Activated CD4-positive, alpha-beta T cell treated with anti-CD3 and anti-CD28 coated beads, Interleukin-2, amount 50 U/mL, for 4 hours (primary cell): ENCODE data around the gene KCNK18.

Experiments
- DNase-seq, 2 experiments: peaks; one replicate each; pipeline ENCODE4 v3.0.0-alpha.2; 2020

Gene KCNK18

GRCh38 chr10:117254774-117255735 lies 57.8 kb downstream of the KCNK18 start:
- DNase-seq, result no peak

DNA sequence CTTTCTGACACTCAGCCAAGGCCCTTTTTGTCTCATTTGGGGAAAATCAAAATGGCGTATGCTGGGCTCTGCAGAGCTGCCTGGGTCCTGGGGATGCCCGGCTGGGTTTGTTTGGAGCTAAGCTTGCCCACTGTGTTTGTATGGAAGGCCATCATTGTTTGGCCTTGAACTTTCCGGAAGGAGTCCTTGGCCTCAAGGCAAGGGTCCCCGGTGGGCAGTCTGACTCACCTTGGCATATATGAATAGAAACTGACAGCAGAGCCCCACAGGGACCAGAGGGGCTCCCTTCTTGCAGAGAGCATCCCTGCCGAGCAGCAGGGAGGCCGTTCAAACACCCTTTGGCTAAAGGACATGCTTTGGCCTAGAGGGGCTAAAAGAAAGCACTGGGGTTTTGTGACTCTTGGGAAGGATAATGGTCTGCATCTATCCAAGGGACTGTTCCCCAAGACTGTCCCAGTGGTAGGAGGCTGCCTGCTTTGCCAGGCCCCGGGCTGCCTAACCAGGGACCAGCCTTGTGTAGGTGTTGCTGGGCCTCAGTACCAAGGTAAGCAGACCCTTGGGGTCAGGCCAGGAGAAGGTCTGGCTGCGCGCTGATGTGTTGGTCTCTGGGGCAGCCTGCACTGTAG lies 58.7 kb downstream of the KCNK18 start:
- DNase-seq, result no peak

- DNase-seq, result no peak
Measured at GRCh38 chr10:117256910-117257309, 59.6 kb downstream of the KCNK18 start.

- no peak for DNase-seq
Measured at GRCh38 chr10:117257721-117258120, 60.4 kb downstream of the KCNK18 start.

DNA sequence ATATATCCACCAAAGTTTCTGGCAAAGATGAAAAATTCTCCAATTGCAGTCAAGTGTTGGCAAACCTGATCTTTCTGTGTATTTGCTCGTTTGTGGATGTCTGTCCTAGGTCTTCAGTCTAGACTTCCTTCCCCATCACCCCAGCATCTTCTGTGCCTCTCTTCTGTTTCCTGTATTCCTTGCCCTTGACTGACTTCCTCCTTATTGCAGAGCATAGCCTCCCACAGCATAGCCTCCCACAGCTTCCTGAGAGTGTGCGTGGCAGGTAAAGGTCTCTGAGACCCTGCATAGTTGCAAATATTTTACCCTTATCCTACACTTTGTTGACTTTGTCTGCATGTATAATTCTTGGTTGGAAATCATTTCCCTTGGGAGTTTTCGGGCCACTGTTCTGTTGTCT lies 62.0 kb downstream of the KCNK18 start:
- DNase-seq, result no peak
